B cell (primary cell): Measurements from ENCODE around the gene RAB3D. TPM values are rescaled to one million over a fixed set of nuclear protein-coding genes. Genes with fewer than 3 reads are reported as not detected.

ENCODE experiments used
- ATAC-seq: fragments of 200-7000 bp; cut with Tn5 transposase; one replicate; pipeline ENCODE4 v1.10.0; 2021; ENCODE audit warnings: low read depth, mild to moderate bottlenecking, moderate number of reproducible peaks, moderate library complexity
- CTCF ChIA-PET: fragments of 350-600 bp; sonication (Branson Sonifier 250); formaldehyde crosslinking; loops from one replicate; lab custom pipeline; 2021; ENCODE audit warnings: antibody characterized with exemption, inconsistent platforms; lab: Charles Lee
- POLR2A ChIA-PET: fragments of 350-600 bp; sonication (Branson Sonifier 250); formaldehyde crosslinking; loops from one replicate; lab custom pipeline; 2021; ENCODE audit warnings: antibody characterized with exemption; lab: Charles Lee
- DNase-seq: peaks from one replicate; pipeline ENCODE4 v3.0.0; 2013
- H2AFZ ChIP-seq: 2 replicates; pipeline ENCODE4 v1.6.1; 2012; ENCODE audit warnings: mild to moderate bottlenecking, low read depth, low read length; ENCODE audit not compliant: insufficient read depth, poor library complexity, severe bottlenecking
- H3K27ac ChIP-seq, 2 donors: 1 replicate in 1 of 2; 2 replicates in 1 of 2; pipeline ENCODE4 v1.5.1; 2012 to 2013; ENCODE audit warnings: low read length in 2 of 2, mild to moderate bottlenecking in 2 of 2, moderate library complexity in 1 of 2
- H3K27me3 ChIP-seq, 4 experiments: fragments of 200-600 bp in 1 of 4; sonication (generic) in 1 of 4; replicated peaks in 1 of 4; 1 replicate in 2 of 4; 2 replicates in 2 of 4; pipeline versions ENCODE4 v1.6.1 to v1.7.0; 2013 to 2016; ENCODE audit warnings: low read length in 3 of 4, mild to moderate bottlenecking in 2 of 4, mixed read lengths in 1 of 4, moderate library complexity in 1 of 4; ENCODE audit not compliant: insufficient read depth in 4 of 4, control insufficient read depth in 3 of 4; ENCODE audit errors: control extremely low read depth in 1 of 4
- H3K36me3 ChIP-seq, 2 experiments: replicated peaks in 1 of 2; 1 replicate in 1 of 2; 2 replicates in 1 of 2; pipeline versions ENCODE4 v1.6.1 to v1.7.1; 2013; ENCODE audit warnings: low read length in 1 of 2; ENCODE audit not compliant: insufficient read depth in 2 of 2, control insufficient read depth in 1 of 2; ENCODE audit errors: control extremely low read depth in 1 of 2, extremely low read depth in 1 of 2
- H3K4me1 ChIP-seq, 2 donors: fragments of 200-600 bp in 1 of 2; sonication (generic) in 1 of 2; 1 replicate in 1 of 2; 2 replicates in 1 of 2; pipeline versions ENCODE4 v1.5.1 to v1.6.1; 2013 to 2017; ENCODE audit warnings: low read length in 2 of 2; ENCODE audit not compliant: control insufficient read depth in 2 of 2, insufficient read depth in 2 of 2
- H3K4me2 ChIP-seq: replicated peaks from 2 replicates; pipeline ENCODE3; 2012; ENCODE audit warnings: mild to moderate bottlenecking, low read depth, low read length; ENCODE audit not compliant: poor library complexity, severe bottlenecking
- H3K4me3 ChIP-seq, 5 experiments: fragments of 200-600 bp in 1 of 5; sonication (generic) in 1 of 5; 1 replicate in 3 of 5; 2 replicates in 2 of 5; pipeline versions ENCODE4 v1.5.1 to v1.7.0; 2011 to 2016; ENCODE audit warnings: low read length in 4 of 5, mild to moderate bottlenecking in 4 of 5, low read depth in 2 of 5, control low read depth in 1 of 5, moderate library complexity in 1 of 5; ENCODE audit not compliant: insufficient read depth in 1 of 5; ENCODE audit errors: control extremely low read depth in 1 of 5, extremely low read depth in 1 of 5
- H3K79me2 ChIP-seq: fragments of 200-600 bp; sonication (generic); one replicate; pipeline ENCODE4 v1.6.0; 2016; ENCODE audit warnings: low read length; ENCODE audit not compliant: control insufficient read depth, insufficient read depth
- H3K9ac ChIP-seq: fragments of 200-600 bp; sonication (generic); 2 replicates; pipeline ENCODE4 v1.6.1; 2017; ENCODE audit warnings: mild to moderate bottlenecking, low read length, moderate library complexity
- H3K9me3 ChIP-seq, 3 donors: one replicate each; pipeline versions ENCODE4 v1.6.1 to v1.7.1; 2013; ENCODE audit warnings: low read length in 2 of 3; ENCODE audit not compliant: control insufficient read depth in 2 of 3, insufficient read depth in 1 of 3; ENCODE audit errors: control extremely low read depth in 1 of 3
- H4K20me1 ChIP-seq: 2 replicates; pipeline ENCODE4 v1.6.0; 2012; ENCODE audit warnings: mild to moderate bottlenecking, low read length; ENCODE audit not compliant: insufficient read depth, control insufficient read depth, poor library complexity, severe bottlenecking
- H3K27ac Mint-ChIP-seq: one replicate; pipeline ENCODE4 v1.8.0; 2021; ENCODE audit warnings: mixed read lengths
- H3K27me3 Mint-ChIP-seq: one replicate; pipeline ENCODE4 v1.8.0; 2021; ENCODE audit warnings: mixed read lengths
- H3K4me1 Mint-ChIP-seq: one replicate; pipeline ENCODE4 v1.8.0; 2021; ENCODE audit warnings: mixed read lengths
- H3K4me3 Mint-ChIP-seq: one replicate; pipeline ENCODE4 v1.8.0; 2021; ENCODE audit warnings: mixed read lengths
- H3K9me3 Mint-ChIP-seq: one replicate; pipeline ENCODE4 v1.8.0; 2022; ENCODE audit warnings: mixed read lengths; ENCODE audit not compliant: insufficient read depth
- EZH2 ChIP-seq: IDR thresholded peaks from 2 replicates; pipeline ENCODE4 v1.6.1; 2012; ENCODE audit warnings: borderline replicate concordance, low read depth, mild to moderate bottlenecking, moderate library complexity, low read length; ENCODE audit not compliant: insufficient read depth, poor library complexity, severe bottlenecking
- WGBS: methylation state at CpG from one replicate; pipeline ENCODE4 v1.1.5; 2013; ENCODE audit warnings: missing lambda C conversion rate; ENCODE audit not compliant: insufficient coverage; 5-methylcytosine and 5-hydroxymethylcytosine counted together
- intact Hi-C: fragments of 100-400 bp; cut with micrococcal nuclease; formaldehyde crosslinking; loops from one replicate; pipeline ENCODE4 v1.10.0; 2022
- polyA plus RNA-seq: library from polyadenylated mRNA; depleted of rRNA; stranded (reverse); fragments of >200 nt; gene quantifications from 2 replicates; pipeline ENCODE4 v1.2.3, GENCODE V29; 2012
- total RNA-seq, 2 donors: library from RNA; stranded (reverse); fragments of 120-200 nt in 1 of 2; gene quantifications; 1 replicate in 1 of 2; 2 replicates in 1 of 2; pipeline versions ENCODE4 v1.2.3 to v1.2.4, GENCODE V29; 2013 to 2022
- TF ChIP-seq, protein P1 (sequence below): fragments of 200-600 bp; IDR thresholded peaks from one replicate; pipeline ENCODE4 v1.8.0; 2022; ENCODE audit warnings: antibody characterized with exemption, mild to moderate bottlenecking

The RAB3D gene
- total and polyA plus RNA-seq, 2 donors (not counting 1 experiment from before 2014, with no cell fraction given), result 5.3 to 8.9 TPM

DNA sequence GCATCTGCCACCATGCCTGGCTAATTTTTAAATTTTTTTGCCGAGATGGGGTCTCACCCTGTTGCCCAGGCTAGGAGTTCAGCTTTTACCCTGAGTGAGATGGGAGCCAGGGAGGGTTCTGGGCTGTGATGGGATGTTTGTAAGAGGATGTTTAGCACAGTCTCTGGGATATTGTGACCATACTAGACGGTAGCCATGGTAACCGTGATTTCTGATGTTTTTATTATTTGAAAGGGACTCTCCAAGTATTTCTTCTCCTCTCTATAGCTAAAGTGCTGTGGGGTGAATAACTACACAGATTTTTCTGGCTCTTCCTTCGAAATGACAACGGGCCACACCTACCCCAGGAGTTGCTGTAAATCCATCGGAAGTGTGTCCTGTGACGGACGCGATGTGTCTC, 33.1 kb downstream of the RAB3D start:
- Histone ChIP-seq H3K4me2 (no peak overlapping the region), H3K27me3 (peaks cover 0 to 2% (median 0%) of the 10 kb centered on the region in 4 experiments), H2AFZ (no peak overlapping the region), H3K79me2 (no peaks in the 10 kb centered on the region), H4K20me1 (no peaks in the 10 kb centered on the region), H3K4me3 (no peak overlapping the region), H3K4me1 (no peaks in the 10 kb centered on the region), H3K27ac (no peak overlapping the region), H3K36me3 (no peaks in the 10 kb centered on the region), H3K9ac (no peak overlapping the region), H3K9me3 (peaks cover 0 to 5% (median 0%) of the 10 kb centered on the region in 3 donors)
- ATAC-seq (no peak), DNase-seq (no peak)
- TF ChIP-seq, protein P1, sequence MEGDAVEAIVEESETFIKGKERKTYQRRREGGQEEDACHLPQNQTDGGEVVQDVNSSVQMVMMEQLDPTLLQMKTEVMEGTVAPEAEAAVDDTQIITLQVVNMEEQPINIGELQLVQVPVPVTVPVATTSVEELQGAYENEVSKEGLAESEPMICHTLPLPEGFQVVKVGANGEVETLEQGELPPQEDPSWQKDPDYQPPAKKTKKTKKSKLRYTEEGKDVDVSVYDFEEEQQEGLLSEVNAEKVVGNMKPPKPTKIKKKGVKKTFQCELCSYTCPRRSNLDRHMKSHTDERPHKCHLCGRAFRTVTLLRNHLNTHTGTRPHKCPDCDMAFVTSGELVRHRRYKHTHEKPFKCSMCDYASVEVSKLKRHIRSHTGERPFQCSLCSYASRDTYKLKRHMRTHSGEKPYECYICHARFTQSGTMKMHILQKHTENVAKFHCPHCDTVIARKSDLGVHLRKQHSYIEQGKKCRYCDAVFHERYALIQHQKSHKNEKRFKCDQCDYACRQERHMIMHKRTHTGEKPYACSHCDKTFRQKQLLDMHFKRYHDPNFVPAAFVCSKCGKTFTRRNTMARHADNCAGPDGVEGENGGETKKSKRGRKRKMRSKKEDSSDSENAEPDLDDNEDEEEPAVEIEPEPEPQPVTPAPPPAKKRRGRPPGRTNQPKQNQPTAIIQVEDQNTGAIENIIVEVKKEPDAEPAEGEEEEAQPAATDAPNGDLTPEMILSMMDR, result no peak
- no peak for TF ChIP-seq EZH2
- no peaks in the 10 kb centered on the region for H3K4me1 Mint-ChIP-seq
- POLR2A ChIA-PET, result no interaction called here
- CTCF ChIA-PET, result no interaction called here
- H3K27me3 Mint-ChIP-seq, result peaks cover 12% of the 10 kb centered on the region
- WGBS, result 76% methylated on average over 3 of the region's 9 CpGs
- H3K27ac Mint-ChIP-seq, result no peak overlapping the region
- no peak overlapping the region for H3K4me3 Mint-ChIP-seq
- intact Hi-C loops, result no loop called here
- H3K9me3 Mint-ChIP-seq, result no peaks in the 10 kb centered on the region

DNA sequence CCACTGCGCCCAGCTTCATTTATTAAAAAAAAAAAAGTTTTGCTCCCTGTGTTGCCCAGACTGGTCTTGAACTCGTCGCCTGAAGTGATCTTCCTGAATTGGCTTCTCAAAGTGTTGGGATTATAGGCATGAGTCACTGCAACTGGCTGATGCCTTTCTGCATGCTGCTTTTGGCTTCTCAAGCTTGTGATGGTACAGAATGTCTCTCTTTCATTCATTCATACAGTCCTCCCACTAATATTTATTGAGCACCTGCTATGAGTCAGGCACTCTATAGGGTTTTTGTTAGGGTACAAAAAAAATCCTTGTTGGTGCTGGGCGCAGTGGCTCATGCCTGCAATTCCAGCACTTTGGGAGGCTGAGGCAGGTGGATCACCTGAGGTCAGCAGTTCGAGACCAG, 34.5 kb downstream of the RAB3D start:
- peaks cover 0 to 2% (median 0%) of the 10 kb centered on the region in 4 experiments for H3K27me3 ChIP-seq
- WGBS, result 100% methylated on average over 3 of the region's 5 CpGs
- H3K9ac ChIP-seq, result no peak overlapping the region
- no peak overlapping the region for H3K4me3 ChIP-seq
- Mint-ChIP-seq H3K4me1 (no peaks in the 10 kb centered on the region), H3K27me3 (peaks cover 19% of the 10 kb centered on the region), H3K27ac (no peak overlapping the region), H3K4me3 (no peak overlapping the region), H3K9me3 (no peaks in the 10 kb centered on the region)
- peaks cover 0 to 3% (median 0%) of the 10 kb centered on the region in 3 donors for H3K9me3 ChIP-seq
- no peak overlapping the region for H3K4me2 ChIP-seq
- ChIA-PET POLR2A (no interaction called here), CTCF (interaction anchor here (0.6 to 1.5 kb wide), 2 partner anchors 18 to 368 kb away, joined by 3 read pairs; no protein-coding TSS in a partner anchor)
- no peaks in the 10 kb centered on the region for H4K20me1 ChIP-seq
- H3K36me3 ChIP-seq, result no peaks in the 10 kb centered on the region
- TF ChIP-seq, protein P1, result no peak
- TF ChIP-seq EZH2, result no peak
- no peak overlapping the region for H3K27ac ChIP-seq
- H3K4me1 ChIP-seq, result no peaks in the 10 kb centered on the region
- DNase-seq (no peak), ATAC-seq (no peak)
- no peaks in the 10 kb centered on the region for H3K79me2 ChIP-seq
- intact Hi-C loops, result no loop called here
- H2AFZ ChIP-seq, result no peak overlapping the region
